Measurements from ENCODE around the gene MS4A15.
A peak's percentile ranks its signal among the peaks of the same experiment; 100 is the strongest.

The MS4A15 gene

GRCh38 chr11:60774726-60775125 is 18.1 kb downstream of the MS4A15 start:
- WGBS, 2 donors (ENCODE audit: extremely low coverage in 2 of 2, insufficient read length in 2 of 2, insufficient replicate concordance in 1 of 2), result no CpG with 5 or more reads among the region's 13 CpGs
- Histone ChIP-seq H4K91ac (ENCODE audit: low read depth, low read length, poor library complexity) (no peak overlapping the region), H3K23ac (ENCODE audit: low read depth, low read length, poor library complexity) (no peak overlapping the region), H3K4me1 (ENCODE audit: control insufficient read depth in 2 of 2, insufficient read depth in 1 of 2, low read depth in 1 of 2, low read length in 2 of 2) (no peaks in the 10 kb centered on the region), H2BK5ac (ENCODE audit: low read length) (no peak overlapping the region), H3K79me1 (ENCODE audit: low read depth, low read length) (no peaks in the 10 kb centered on the region), H2BK120ac (ENCODE audit: low read depth, low read length) (peak overlapping the region; percentile 22), H2BK15ac (ENCODE audit: low read length) (no peak overlapping the region), H3K36me3 (replicated peaks in 1 of 2; ENCODE audit: control insufficient read depth in 2 of 2, insufficient read depth in 2 of 2, low read length in 2 of 2) (no peaks in the 10 kb centered on the region), H3K9ac (ENCODE audit: low read depth, low read length, poor library complexity) (no peak overlapping the region), H3K4ac (ENCODE audit: low read length) (peak overlapping the region; percentile 42), H3K27me3 (ENCODE audit: control insufficient read depth in 3 of 3, insufficient read depth in 3 of 3, low read depth in 1 of 3, low read length in 3 of 3) (no peaks in the 10 kb centered on the region), H3K27ac (replicated peaks; ENCODE audit: low read length) (no peak overlapping the region), H3K14ac (ENCODE audit: low read length) (no peak overlapping the region), H2BK12ac (ENCODE audit: low read length) (no peak overlapping the region), H3K4me3 (ENCODE audit: low read length in 2 of 2) (no peak overlapping the region), H3K4me2 (ENCODE audit: insufficient read depth, low read length, poor library complexity, severe bottlenecking) (no peak overlapping the region), H4K8ac (ENCODE audit: low read depth, low read length) (no peak overlapping the region), H2AFZ (ENCODE audit: low read length) (no peak overlapping the region), H2AK5ac (ENCODE audit: low read depth, low read length) (peak overlapping the region; percentile 74), H3K18ac (ENCODE audit: low read length) (no peak overlapping the region), H3K9me3 (replicated peaks in 1 of 2; ENCODE audit: control insufficient read depth in 2 of 2, insufficient read depth in 1 of 2, low read depth in 1 of 2, low read length in 2 of 2) (no peaks in the 10 kb centered on the region)
- DNase-seq (ENCODE audit: low spot score), result no peak

GRCh38 chr11:60775420-60775961 is 18.8 kb downstream of the MS4A15 start:
- Histone ChIP-seq H2AK5ac (ENCODE audit: low read depth, low read length) (no peak overlapping the region), H4K91ac (ENCODE audit: low read depth, low read length, poor library complexity) (no peak overlapping the region), H3K79me1 (ENCODE audit: low read depth, low read length) (no peaks in the 10 kb centered on the region), H4K8ac (ENCODE audit: low read depth, low read length) (no peak overlapping the region), H3K4me1 (ENCODE audit: control insufficient read depth in 2 of 2, insufficient read depth in 1 of 2, low read depth in 1 of 2, low read length in 2 of 2) (no peaks in the 10 kb centered on the region), H2BK5ac (ENCODE audit: low read length) (no peak overlapping the region), H2BK120ac (ENCODE audit: low read depth, low read length) (no peak overlapping the region), H2BK15ac (ENCODE audit: low read length) (no peak overlapping the region), H3K14ac (ENCODE audit: low read length) (no peak overlapping the region), H2BK12ac (ENCODE audit: low read length) (no peak overlapping the region), H3K4ac (ENCODE audit: low read length) (no peak overlapping the region), H3K27me3 (ENCODE audit: control insufficient read depth in 3 of 3, insufficient read depth in 3 of 3, low read depth in 1 of 3, low read length in 3 of 3) (no peaks in the 10 kb centered on the region), H3K9me3 (replicated peaks in 1 of 2; ENCODE audit: control insufficient read depth in 2 of 2, insufficient read depth in 1 of 2, low read depth in 1 of 2, low read length in 2 of 2) (no peaks in the 10 kb centered on the region), H3K9ac (ENCODE audit: low read depth, low read length, poor library complexity) (no peak overlapping the region), H3K23ac (ENCODE audit: low read depth, low read length, poor library complexity) (no peak overlapping the region), H3K18ac (ENCODE audit: low read length) (no peak overlapping the region), H3K36me3 (replicated peaks in 1 of 2; ENCODE audit: control insufficient read depth in 2 of 2, insufficient read depth in 2 of 2, low read length in 2 of 2) (no peaks in the 10 kb centered on the region), H3K4me3 (ENCODE audit: low read length in 2 of 2) (no peak overlapping the region), H3K4me2 (ENCODE audit: insufficient read depth, low read length, poor library complexity, severe bottlenecking) (peak overlapping the region; percentile 14), H2AFZ (ENCODE audit: low read length) (peak overlapping the region; percentile 60), H3K27ac (replicated peaks; ENCODE audit: low read length) (no peak overlapping the region)
- WGBS, 2 donors (ENCODE audit: extremely low coverage in 2 of 2, insufficient read length in 2 of 2, insufficient replicate concordance in 1 of 2), result no CpG with 5 or more reads among the region's 15 CpGs
- DNase-seq (ENCODE audit: low spot score), result peak; percentile 88

- H3K4me3 ChIP-seq (ENCODE audit: low read length in 2 of 2), result no peak overlapping the region
- H2BK15ac ChIP-seq (ENCODE audit: low read length), result no peak overlapping the region
- no peak overlapping the region for H3K4ac ChIP-seq (ENCODE audit: low read length)
- no peak overlapping the region for H3K9ac ChIP-seq (ENCODE audit: low read depth, low read length, poor library complexity)
- no peaks in the 10 kb centered on the region for H3K4me1 ChIP-seq (ENCODE audit: control insufficient read depth in 2 of 2, insufficient read depth in 1 of 2, low read depth in 1 of 2, low read length in 2 of 2)
- peak overlapping the region; percentile 60 for H2AFZ ChIP-seq (ENCODE audit: low read length)
- no CpG with 5 or more reads among the region's 4 CpGs for WGBS, 2 donors (ENCODE audit: extremely low coverage in 2 of 2, insufficient read length in 2 of 2, insufficient replicate concordance in 1 of 2)
- no peaks in the 10 kb centered on the region for H3K9me3 ChIP-seq (replicated peaks in 1 of 2; ENCODE audit: control insufficient read depth in 2 of 2, insufficient read depth in 1 of 2, low read depth in 1 of 2, low read length in 2 of 2)
- no peaks in the 10 kb centered on the region for H3K27me3 ChIP-seq (ENCODE audit: control insufficient read depth in 3 of 3, insufficient read depth in 3 of 3, low read depth in 1 of 3, low read length in 3 of 3)
- no peak overlapping the region for H2BK5ac ChIP-seq (ENCODE audit: low read length)
- no peak overlapping the region for H3K4me2 ChIP-seq (ENCODE audit: insufficient read depth, low read length, poor library complexity, severe bottlenecking)
- H2BK12ac ChIP-seq (ENCODE audit: low read length), result no peak overlapping the region
- H2AK5ac ChIP-seq (ENCODE audit: low read depth, low read length), result no peak overlapping the region
- H4K8ac ChIP-seq (ENCODE audit: low read depth, low read length), result no peak overlapping the region
- H3K18ac ChIP-seq (ENCODE audit: low read length), result peak overlapping the region; percentile 35
- no peak overlapping the region for H3K23ac ChIP-seq (ENCODE audit: low read depth, low read length, poor library complexity)
- H3K36me3 ChIP-seq (replicated peaks in 1 of 2; ENCODE audit: control insufficient read depth in 2 of 2, insufficient read depth in 2 of 2, low read length in 2 of 2), result no peaks in the 10 kb centered on the region
- H3K14ac ChIP-seq (ENCODE audit: low read length), result no peak overlapping the region
- no peak overlapping the region for H4K91ac ChIP-seq (ENCODE audit: low read depth, low read length, poor library complexity)
- H2BK120ac ChIP-seq (ENCODE audit: low read depth, low read length), result no peak overlapping the region
- no peak for DNase-seq (ENCODE audit: low spot score)
- no peaks in the 10 kb centered on the region for H3K79me1 ChIP-seq (ENCODE audit: low read depth, low read length)
- H3K27ac ChIP-seq (replicated peaks; ENCODE audit: low read length), result no peak overlapping the region
Observed at GRCh38 chr11:60776167-60776566, 19.5 kb downstream of the MS4A15 start.

- Histone ChIP-seq H3K27me3 (ENCODE audit: control insufficient read depth in 3 of 3, insufficient read depth in 3 of 3, low read depth in 1 of 3, low read length in 3 of 3) (no peaks in the 10 kb centered on the region), H2BK5ac (ENCODE audit: low read length) (no peak overlapping the region), H2AK5ac (ENCODE audit: low read depth, low read length) (no peak overlapping the region), H4K8ac (ENCODE audit: low read depth, low read length) (no peak overlapping the region), H3K4ac (ENCODE audit: low read length) (no peak overlapping the region), H3K9ac (ENCODE audit: low read depth, low read length, poor library complexity) (no peak overlapping the region), H3K4me3 (ENCODE audit: low read length in 2 of 2) (no peak overlapping the region), H3K9me3 (replicated peaks in 1 of 2; ENCODE audit: control insufficient read depth in 2 of 2, insufficient read depth in 1 of 2, low read depth in 1 of 2, low read length in 2 of 2) (no peaks in the 10 kb centered on the region), H3K18ac (ENCODE audit: low read length) (no peak overlapping the region), H3K27ac (replicated peaks; ENCODE audit: low read length) (no peak overlapping the region), H3K79me1 (ENCODE audit: low read depth, low read length) (no peaks in the 10 kb centered on the region), H3K4me1 (ENCODE audit: control insufficient read depth in 2 of 2, insufficient read depth in 1 of 2, low read depth in 1 of 2, low read length in 2 of 2) (no peaks in the 10 kb centered on the region), H3K4me2 (ENCODE audit: insufficient read depth, low read length, poor library complexity, severe bottlenecking) (no peak overlapping the region), H2BK12ac (ENCODE audit: low read length) (no peak overlapping the region), H2BK120ac (ENCODE audit: low read depth, low read length) (no peak overlapping the region), H3K23ac (ENCODE audit: low read depth, low read length, poor library complexity) (no peak overlapping the region), H2BK15ac (ENCODE audit: low read length) (no peak overlapping the region), H3K14ac (ENCODE audit: low read length) (no peak overlapping the region), H4K91ac (ENCODE audit: low read depth, low read length, poor library complexity) (no peak overlapping the region), H3K36me3 (replicated peaks in 1 of 2; ENCODE audit: control insufficient read depth in 2 of 2, insufficient read depth in 2 of 2, low read length in 2 of 2) (no peaks in the 10 kb centered on the region), H2AFZ (ENCODE audit: low read length) (no peak overlapping the region)
- WGBS, 2 donors (ENCODE audit: extremely low coverage in 2 of 2, insufficient read length in 2 of 2, insufficient replicate concordance in 1 of 2), result no CpG with 5 or more reads among the region's 4 CpGs
- DNase-seq (ENCODE audit: low spot score), result no peak
Observed at GRCh38 chr11:60777106-60777505, 20.4 kb downstream of the MS4A15 start.

Measured in neuronal stem cell (in vitro differentiated cells).